Measurements from ENCODE around the gene RCL1. TPM values are rescaled to one million over a fixed set of nuclear protein-coding genes. Genes with fewer than 3 reads are reported as not detected.

Gene RCL1
- total RNA-seq, 1 donor, result 15.6 TPM

DNA sequence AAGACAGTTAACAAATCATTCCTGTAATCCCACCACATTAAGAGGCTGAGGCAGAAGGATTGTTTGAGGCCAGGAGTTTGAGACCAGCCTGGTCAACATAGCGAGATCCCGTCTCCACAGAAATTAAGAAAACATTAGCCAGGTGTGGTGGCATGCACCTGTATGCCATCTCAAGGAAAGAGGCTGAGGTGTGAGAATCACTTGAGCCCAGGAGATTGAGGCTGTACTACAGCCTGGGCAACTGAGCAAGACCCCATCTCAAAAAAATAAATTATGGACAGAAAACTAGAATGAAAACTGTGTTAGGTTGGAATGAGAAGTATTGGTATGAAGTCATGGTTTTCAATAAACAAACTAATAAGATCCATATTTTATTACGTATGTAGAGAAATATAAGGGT, 28.7 kb upstream of the RCL1 start:
- peaks cover 4% of the 10 kb centered on the region for H3K27me3 ChIP-seq (ENCODE audit: insufficient read depth, low read length)
- H3K4me2 ChIP-seq (ENCODE audit: insufficient read depth, low read length), result no peak overlapping the region
- H2AFZ ChIP-seq (ENCODE audit: low read length), result no peak overlapping the region
- no peaks in the 10 kb centered on the region for H3K9me3 ChIP-seq (ENCODE audit: low read depth, low read length)
- no peaks in the 10 kb centered on the region for H4K20me1 ChIP-seq (ENCODE audit: insufficient read depth, low read length)
- no peak for DNase-seq (ENCODE audit: insufficient read length, low spot score, missing footprints)
- H3K79me2 ChIP-seq (ENCODE audit: insufficient read depth, low read length), result no peaks in the 10 kb centered on the region
- TF ChIP-seq, protein P1, sequence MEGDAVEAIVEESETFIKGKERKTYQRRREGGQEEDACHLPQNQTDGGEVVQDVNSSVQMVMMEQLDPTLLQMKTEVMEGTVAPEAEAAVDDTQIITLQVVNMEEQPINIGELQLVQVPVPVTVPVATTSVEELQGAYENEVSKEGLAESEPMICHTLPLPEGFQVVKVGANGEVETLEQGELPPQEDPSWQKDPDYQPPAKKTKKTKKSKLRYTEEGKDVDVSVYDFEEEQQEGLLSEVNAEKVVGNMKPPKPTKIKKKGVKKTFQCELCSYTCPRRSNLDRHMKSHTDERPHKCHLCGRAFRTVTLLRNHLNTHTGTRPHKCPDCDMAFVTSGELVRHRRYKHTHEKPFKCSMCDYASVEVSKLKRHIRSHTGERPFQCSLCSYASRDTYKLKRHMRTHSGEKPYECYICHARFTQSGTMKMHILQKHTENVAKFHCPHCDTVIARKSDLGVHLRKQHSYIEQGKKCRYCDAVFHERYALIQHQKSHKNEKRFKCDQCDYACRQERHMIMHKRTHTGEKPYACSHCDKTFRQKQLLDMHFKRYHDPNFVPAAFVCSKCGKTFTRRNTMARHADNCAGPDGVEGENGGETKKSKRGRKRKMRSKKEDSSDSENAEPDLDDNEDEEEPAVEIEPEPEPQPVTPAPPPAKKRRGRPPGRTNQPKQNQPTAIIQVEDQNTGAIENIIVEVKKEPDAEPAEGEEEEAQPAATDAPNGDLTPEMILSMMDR (IDR thresholded peaks at IDR 0.05; ENCODE audit: extremely low read depth, low read depth, low read length), result no peak
- H3K36me3 ChIP-seq (ENCODE audit: insufficient read depth, low read length), result no peaks in the 10 kb centered on the region
- no peak overlapping the region for H3K27ac ChIP-seq (ENCODE audit: low read depth, low read length)
- peaks cover 9% of the 10 kb centered on the region for H3K4me1 ChIP-seq (ENCODE audit: insufficient read depth, low read length)
- H3K4me3 ChIP-seq (ENCODE audit: insufficient read depth, low read length), result no peak overlapping the region

DNA sequence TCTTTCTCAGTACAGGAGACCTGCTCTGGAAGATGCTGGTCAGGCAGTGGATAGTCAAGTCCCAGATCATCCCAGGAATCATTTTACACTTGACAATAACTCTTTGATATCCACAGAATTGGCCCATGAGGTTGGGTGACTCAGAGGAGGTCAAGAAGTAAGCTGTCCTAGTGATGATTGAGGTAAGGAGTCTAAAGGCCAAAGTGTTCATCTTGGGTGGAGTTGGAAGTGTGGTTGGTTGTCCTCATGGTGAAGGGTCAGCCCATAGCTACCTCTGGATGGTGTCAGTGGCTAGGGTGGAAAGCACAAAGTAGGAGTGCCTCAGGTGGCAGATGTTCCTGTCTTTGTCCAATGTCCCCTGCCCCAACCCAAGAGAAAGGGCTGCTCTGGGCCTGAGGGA, 24.1 kb upstream of the RCL1 start:
- Histone ChIP-seq H2AFZ (ENCODE audit: low read length) (no peak overlapping the region), H3K27me3 (ENCODE audit: insufficient read depth, low read length) (no peaks in the 10 kb centered on the region), H4K20me1 (ENCODE audit: insufficient read depth, low read length) (no peaks in the 10 kb centered on the region), H3K36me3 (ENCODE audit: insufficient read depth, low read length) (no peaks in the 10 kb centered on the region), H3K4me1 (ENCODE audit: insufficient read depth, low read length) (peaks cover 3% of the 10 kb centered on the region), H3K4me3 (ENCODE audit: insufficient read depth, low read length) (no peak overlapping the region), H3K9me3 (ENCODE audit: low read depth, low read length) (no peaks in the 10 kb centered on the region), H3K4me2 (ENCODE audit: insufficient read depth, low read length) (no peak overlapping the region), H3K79me2 (ENCODE audit: insufficient read depth, low read length) (no peaks in the 10 kb centered on the region), H3K27ac (ENCODE audit: low read depth, low read length) (no peak overlapping the region)
- DNase-seq (ENCODE audit: insufficient read length, low spot score, missing footprints), result peak; percentile 53
- TF ChIP-seq, protein P1 (IDR thresholded peaks at IDR 0.05; ENCODE audit: extremely low read depth, low read depth, low read length), result no peak

DNA sequence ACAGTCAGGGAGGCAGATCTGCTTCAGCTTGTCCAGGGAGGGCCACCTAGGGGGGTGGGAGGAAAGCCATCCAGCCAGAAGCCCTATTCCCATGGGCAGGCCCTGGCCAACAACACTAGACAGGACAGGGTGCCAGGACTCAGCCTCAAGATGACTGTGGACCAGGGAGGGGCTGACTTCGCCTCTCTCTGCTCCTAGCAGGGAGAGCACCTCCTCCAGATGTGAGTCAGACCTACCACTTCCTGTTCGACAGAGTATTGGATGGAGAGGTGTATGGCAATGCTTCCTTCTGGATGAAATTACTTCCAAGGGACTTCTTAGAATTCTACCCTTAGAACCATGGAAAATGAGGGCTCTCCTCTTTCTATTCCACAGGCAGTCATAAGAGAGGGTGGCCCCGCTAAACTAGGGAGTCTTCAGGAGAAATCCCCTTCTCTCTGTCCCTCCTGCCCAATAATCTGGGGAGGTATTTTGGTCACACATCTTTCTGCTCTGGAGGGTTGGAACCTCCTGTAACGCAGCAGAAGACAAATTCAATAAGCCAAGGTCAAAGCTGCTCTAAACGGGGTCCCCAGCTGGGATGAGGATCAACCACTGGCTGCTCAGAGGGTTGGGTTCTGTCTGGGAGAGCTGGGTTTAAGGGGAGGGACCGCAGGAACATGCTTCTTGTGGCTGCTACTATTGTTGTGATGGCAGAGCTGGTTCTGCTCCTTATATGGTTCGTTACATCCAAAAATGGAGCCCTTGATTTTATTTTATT, 23.2 kb upstream of the RCL1 start:
- TF ChIP-seq, protein P1 (IDR thresholded peaks at IDR 0.05; ENCODE audit: extremely low read depth, low read depth, low read length), result no peak
- no peaks in the 10 kb centered on the region for H3K9me3 ChIP-seq (ENCODE audit: low read depth, low read length)
- no peaks in the 10 kb centered on the region for H3K36me3 ChIP-seq (ENCODE audit: insufficient read depth, low read length)
- H3K27me3 ChIP-seq (ENCODE audit: insufficient read depth, low read length), result no peaks in the 10 kb centered on the region
- H4K20me1 ChIP-seq (ENCODE audit: insufficient read depth, low read length), result no peaks in the 10 kb centered on the region
- H3K4me2 ChIP-seq (ENCODE audit: insufficient read depth, low read length), result no peak overlapping the region
- no peaks in the 10 kb centered on the region for H3K79me2 ChIP-seq (ENCODE audit: insufficient read depth, low read length)
- peaks cover 9% of the 10 kb centered on the region for H3K4me1 ChIP-seq (ENCODE audit: insufficient read depth, low read length)
- peak overlapping the region; percentile 3 for H2AFZ ChIP-seq (ENCODE audit: low read length)
- H3K27ac ChIP-seq (ENCODE audit: low read depth, low read length), result no peak overlapping the region
- peak; percentile 87 for DNase-seq (ENCODE audit: insufficient read length, low spot score, missing footprints)
- H3K4me3 ChIP-seq (ENCODE audit: insufficient read depth, low read length), result no peak overlapping the region

DNA sequence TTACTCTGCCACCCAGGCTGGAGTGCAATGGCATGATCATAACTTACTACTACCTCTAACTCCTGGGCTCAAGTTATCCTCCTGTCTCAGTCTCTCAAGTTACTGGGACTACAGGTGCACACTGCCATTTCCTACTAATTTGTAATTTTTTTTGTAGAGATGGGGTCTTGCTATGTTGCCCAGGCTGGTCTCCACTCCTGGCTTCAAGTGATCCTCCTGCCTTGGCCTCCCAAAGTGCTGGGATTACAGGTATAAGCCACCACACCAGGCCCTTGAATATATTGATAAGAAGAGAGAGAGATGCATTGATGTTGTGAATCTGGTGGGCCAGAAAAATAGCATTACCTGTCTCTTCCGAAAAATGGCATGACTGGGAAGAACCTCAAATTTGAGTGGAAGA, 21.0 kb upstream of the RCL1 start:
- H3K4me3 ChIP-seq (ENCODE audit: insufficient read depth, low read length), result no peak overlapping the region
- H4K20me1 ChIP-seq (ENCODE audit: insufficient read depth, low read length), result no peaks in the 10 kb centered on the region
- no peaks in the 10 kb centered on the region for H3K79me2 ChIP-seq (ENCODE audit: insufficient read depth, low read length)
- H3K9me3 ChIP-seq (ENCODE audit: low read depth, low read length), result no peaks in the 10 kb centered on the region
- H3K27me3 ChIP-seq (ENCODE audit: insufficient read depth, low read length), result no peaks in the 10 kb centered on the region
- no peak for DNase-seq (ENCODE audit: insufficient read length, low spot score, missing footprints)
- H3K36me3 ChIP-seq (ENCODE audit: insufficient read depth, low read length), result no peaks in the 10 kb centered on the region
- H3K4me1 ChIP-seq (ENCODE audit: insufficient read depth, low read length), result peaks cover 9% of the 10 kb centered on the region
- H2AFZ ChIP-seq (ENCODE audit: low read length), result no peak overlapping the region
- H3K27ac ChIP-seq (ENCODE audit: low read depth, low read length), result no peak overlapping the region
- TF ChIP-seq, protein P1 (IDR thresholded peaks at IDR 0.05; ENCODE audit: extremely low read depth, low read depth, low read length), result no peak
- H3K4me2 ChIP-seq (ENCODE audit: insufficient read depth, low read length), result no peak overlapping the region
